Brain microvascular endothelial cell (primary cell): ENCODE measurements around the gene ATP5F1A.

Source experiments
- DNase-seq: peaks from one replicate; pipeline ENCODE4 v3.0.0-alpha.2; 2020
- H3K27ac ChIP-seq: fragments of 250-450 bp; sonication (Bioruptor Pico); 2 replicates; pipeline ENCODE4 v1.5.1; 2020; ENCODE audit warnings: mild to moderate bottlenecking, moderate library complexity
- H3K27me3 ChIP-seq: fragments of 250-450 bp; sonication (Bioruptor Pico); replicated peaks from 2 replicates; pipeline ENCODE4 v1.5.1; 2020; ENCODE audit warnings: mild to moderate bottlenecking
- H3K36me3 ChIP-seq: fragments of 250-450 bp; sonication (Bioruptor Pico); replicated peaks from 2 replicates; pipeline ENCODE4 v1.5.1; 2020; ENCODE audit warnings: mild to moderate bottlenecking
- H3K4me3 ChIP-seq: 2 replicates; pipeline ENCODE4 v1.5.1; 2011; ENCODE audit warnings: low read depth, mild to moderate bottlenecking, control low read depth, low read length, moderate library complexity
- in situ Hi-C: cut with HindIII; loops from 2 replicates; pipeline ENCODE4 v1.10.0; 2017; ENCODE audit warnings: low sequenced_read_pairs, low pct_ligation_motif_present
- TF ChIP-seq, protein P1 (sequence below): IDR thresholded peaks from 2 replicates; pipeline ENCODE4 v1.5.1; 2011; ENCODE audit warnings: low read depth, mild to moderate bottlenecking, moderate library complexity, low read length, control low read depth, inconsistent platforms; ENCODE audit errors: missing control alignments

The ATP5F1A gene

GRCh38 chr18:46040033-46040746, 57.9 kb downstream of the ATP5F1A start:
- TF ChIP-seq, protein P1, sequence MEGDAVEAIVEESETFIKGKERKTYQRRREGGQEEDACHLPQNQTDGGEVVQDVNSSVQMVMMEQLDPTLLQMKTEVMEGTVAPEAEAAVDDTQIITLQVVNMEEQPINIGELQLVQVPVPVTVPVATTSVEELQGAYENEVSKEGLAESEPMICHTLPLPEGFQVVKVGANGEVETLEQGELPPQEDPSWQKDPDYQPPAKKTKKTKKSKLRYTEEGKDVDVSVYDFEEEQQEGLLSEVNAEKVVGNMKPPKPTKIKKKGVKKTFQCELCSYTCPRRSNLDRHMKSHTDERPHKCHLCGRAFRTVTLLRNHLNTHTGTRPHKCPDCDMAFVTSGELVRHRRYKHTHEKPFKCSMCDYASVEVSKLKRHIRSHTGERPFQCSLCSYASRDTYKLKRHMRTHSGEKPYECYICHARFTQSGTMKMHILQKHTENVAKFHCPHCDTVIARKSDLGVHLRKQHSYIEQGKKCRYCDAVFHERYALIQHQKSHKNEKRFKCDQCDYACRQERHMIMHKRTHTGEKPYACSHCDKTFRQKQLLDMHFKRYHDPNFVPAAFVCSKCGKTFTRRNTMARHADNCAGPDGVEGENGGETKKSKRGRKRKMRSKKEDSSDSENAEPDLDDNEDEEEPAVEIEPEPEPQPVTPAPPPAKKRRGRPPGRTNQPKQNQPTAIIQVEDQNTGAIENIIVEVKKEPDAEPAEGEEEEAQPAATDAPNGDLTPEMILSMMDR: no peak
- DNase-seq: no peak
- Histone ChIP-seq H3K27ac (no peak overlapping the region), H3K36me3 (no peaks in the 10 kb centered on the region), H3K4me3 (no peak overlapping the region), H3K27me3 (no peaks in the 10 kb centered on the region)
- in situ Hi-C loops: no loop called here

DNA sequence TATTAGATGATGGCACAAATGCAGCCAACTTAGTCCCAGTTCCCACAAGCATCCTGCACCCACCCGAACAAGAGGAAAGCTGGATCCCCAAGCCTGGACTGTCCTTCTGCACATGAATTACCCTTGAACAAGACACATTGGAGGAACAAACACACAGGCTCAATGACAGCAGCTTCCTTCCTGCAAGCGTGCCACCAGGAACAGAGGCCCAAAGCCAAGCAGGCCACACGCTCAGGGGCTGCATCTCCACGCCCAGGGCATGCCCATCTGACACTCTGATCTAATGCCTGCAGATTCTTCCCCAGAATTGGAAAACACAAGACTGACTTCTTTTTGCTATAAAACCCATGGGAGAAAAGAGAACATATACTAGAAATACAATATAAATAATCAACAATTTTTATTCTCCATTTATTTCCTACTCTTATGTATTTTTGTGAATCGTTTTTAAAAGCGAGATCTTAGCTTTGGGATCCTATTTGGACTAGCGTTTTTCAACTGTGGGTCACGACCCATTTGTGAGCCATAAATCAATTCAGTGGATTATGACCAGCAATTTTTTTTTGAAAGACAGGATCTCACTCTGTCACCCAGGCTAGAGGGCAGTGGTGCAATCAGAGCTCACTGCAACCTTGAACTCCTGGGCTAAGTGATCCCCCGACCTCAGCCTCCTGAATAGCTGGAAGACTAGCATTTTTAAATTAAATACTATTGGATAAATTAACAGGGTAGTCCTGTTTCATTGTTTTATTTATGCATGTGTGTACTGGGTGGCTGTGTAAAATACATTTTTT, 60.4 kb downstream of the ATP5F1A start:
- Histone ChIP-seq H3K4me3 (no peak overlapping the region), H3K27ac (no peak overlapping the region), H3K27me3 (no peaks in the 10 kb centered on the region), H3K36me3 (no peaks in the 10 kb centered on the region)
- in situ Hi-C loops: no loop called here
- TF ChIP-seq, protein P1: no peak
- no peak for DNase-seq

DNA sequence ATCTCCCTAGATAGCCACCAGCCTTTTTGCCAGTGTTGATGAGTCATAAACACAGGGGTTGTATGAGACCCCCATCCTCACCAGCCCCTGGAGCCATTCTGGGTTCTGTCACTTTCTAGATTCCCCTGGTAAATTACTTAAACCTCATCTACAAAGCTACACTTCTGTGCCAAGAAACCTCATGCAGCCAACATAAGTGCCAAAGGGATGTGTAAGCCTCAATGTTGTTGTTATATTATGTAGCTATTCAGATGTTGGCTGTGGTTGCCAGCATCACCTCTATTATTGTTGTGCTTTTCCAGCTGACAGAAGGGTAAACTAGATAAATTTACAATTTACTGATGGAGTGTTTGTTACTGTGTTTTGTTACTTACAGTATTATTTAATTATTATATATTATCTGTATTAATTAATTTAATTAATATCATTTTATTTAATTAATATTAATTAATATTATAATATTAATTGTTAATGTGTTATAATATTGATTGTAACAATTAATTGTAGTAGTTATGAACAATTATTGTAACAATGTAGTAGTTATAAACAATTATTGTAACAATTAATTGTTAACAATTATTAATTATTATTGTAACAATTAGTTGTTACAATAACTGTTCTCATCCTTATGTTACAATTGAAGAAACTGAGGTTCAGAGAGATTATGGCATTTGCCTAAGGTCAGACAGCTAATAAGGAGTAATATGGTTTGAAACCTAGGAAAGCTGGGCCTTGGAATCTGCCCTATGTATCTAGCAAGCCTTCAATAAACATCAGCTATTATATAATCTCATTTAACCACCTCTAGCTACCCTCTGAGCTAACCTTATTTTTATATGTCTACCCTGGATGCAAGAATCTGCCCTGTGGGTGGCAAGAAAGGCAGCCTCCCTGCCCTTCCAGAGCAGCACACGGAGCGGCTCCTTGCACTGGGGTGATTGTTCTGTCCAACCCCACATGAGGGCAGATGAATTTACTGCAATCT, 62.1 kb downstream of the ATP5F1A start:
- TF ChIP-seq, protein P1: no peak
- no peak overlapping the region for H3K27ac ChIP-seq
- in situ Hi-C loops: no loop called here
- no peak overlapping the region for H3K4me3 ChIP-seq
- H3K27me3 ChIP-seq: no peaks in the 10 kb centered on the region
- H3K36me3 ChIP-seq: no peaks in the 10 kb centered on the region
- DNase-seq: peak; percentile 56

DNA sequence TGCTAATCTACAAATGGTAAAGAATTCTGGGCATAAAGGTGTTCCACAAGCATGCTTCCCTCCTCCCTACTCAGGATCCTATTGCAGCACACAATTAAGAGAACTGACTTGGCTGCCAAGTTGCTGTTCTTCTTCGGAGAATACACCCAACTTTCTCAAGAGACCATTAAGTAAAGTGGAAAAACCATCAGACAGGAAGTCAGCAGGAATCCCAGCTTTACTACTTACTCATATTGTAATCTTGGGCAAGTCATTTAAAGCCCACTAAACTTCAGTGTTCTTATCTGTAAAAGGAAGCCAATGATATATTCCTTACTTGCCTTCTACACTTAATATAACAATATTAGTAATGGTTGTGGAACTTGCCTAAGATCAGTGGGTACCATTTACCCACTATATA, 63.9 kb downstream of the ATP5F1A start:
- in situ Hi-C loops: no loop called here
- DNase-seq: peak; percentile 29
- Histone ChIP-seq H3K27ac (no peak overlapping the region), H3K4me3 (no peak overlapping the region), H3K36me3 (no peaks in the 10 kb centered on the region), H3K27me3 (no peaks in the 10 kb centered on the region)
- TF ChIP-seq, protein P1: no peak

- Histone ChIP-seq H3K36me3 (no peaks in the 10 kb centered on the region), H3K27me3 (no peaks in the 10 kb centered on the region), H3K4me3 (no peak overlapping the region), H3K27ac (no peak overlapping the region)
- TF ChIP-seq, protein P1: no peak
- DNase-seq: no peak
- in situ Hi-C loops: no loop called here
These were observed 66.4 kb downstream of the ATP5F1A start for GRCh38 chr18:46031741-46032140.
